GDM1 (cell line): ENCODE data around the gene ADAM17.
"Not testable (repeated sequence)": the region's sequence is repeated elsewhere in the genome, so short reads cannot be mapped to it uniquely, and the experiment has no call there.

ENCODE experiments used
- DNase-seq: peaks from one replicate; lab custom pipeline; 2025; lab: John Stamatoyannopoulos, UW

Gene ADAM17

DNA sequence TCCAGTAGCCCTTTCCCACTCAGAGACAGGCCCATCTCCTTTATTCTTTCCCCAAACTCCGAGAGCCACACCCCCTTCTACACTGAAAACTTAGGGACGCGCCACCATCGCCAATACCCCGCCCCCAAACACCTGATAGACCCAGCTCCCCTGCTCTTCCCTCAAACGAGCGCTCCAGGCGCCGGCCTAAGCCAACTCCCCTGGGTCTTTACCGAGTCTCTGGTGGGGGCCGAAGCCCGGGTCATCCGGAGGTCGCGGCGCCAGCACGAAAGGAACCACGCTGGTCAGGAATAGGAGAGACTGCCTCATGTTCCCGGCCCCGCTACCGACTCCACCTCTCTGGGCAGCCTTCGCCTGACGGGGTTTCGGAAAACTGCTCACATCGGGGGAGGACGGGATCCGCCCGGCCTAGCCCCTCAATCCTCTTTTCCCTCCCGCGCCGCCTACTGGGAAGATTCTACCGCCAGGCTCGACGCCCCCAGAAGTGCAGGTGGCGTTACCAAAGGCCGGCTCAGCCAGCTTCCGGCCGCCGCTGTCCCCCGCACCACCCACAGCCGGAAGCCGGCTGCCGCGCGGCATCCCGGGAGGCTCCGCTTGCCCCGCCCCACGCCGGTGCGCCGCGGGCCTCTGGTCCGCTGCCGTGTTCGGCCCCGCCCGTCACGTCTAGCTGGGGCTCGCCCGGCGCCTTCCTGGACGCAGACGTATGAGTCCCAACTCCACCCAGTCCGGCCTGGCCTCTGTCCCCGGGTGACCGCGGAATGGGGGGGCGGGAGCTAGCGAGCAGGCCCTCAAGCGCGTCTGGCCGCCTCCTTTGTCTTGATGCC, at the start of gene ADAM17:
ADAM17 (minus strand) TSS at position 534 of the 824 bp plus-strand sequence; CDS start at position 309, 225 bp downstream.
- DNase-seq: peak; percentile 94

DNA sequence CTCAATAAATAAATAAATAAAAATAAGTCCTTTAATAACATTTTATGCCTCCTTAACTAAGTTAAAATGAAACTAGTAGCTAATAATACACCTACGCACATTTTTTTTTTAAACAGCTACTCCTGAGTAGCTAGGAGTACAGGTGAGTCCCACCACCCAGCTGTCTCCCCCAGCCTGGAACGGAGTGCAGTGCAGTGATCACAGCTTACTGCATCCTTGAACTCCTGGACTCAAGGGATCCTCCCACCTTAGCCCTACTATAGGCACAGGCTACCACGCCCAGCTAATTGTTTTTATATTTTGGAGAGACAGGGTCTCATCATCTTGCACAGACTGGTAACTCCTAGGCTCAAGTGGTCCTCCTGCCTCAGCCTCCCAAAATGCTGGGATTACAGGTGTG, 46.8 kb upstream of the ADAM17 start:
- no peak for DNase-seq

DNA sequence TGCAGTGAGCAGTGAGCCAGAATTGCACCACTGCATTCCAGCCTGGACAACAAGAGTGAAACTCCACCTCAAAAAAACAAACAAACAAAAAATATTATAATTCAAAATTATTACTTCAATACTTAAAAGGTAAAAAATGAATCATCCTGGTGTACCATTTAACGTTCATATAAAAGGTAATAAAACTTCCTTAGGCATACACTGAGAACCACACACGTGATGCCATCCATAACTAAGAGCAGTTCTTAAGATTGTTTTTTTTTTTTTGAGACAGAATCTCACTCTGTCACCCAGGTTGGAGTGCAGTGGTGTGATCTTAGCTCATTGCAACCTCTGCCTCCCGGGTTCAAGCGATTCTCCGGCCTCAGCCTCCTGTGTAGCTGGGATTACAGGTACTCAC, 45.8 kb upstream of the ADAM17 start:
- no peak for DNase-seq

DNA sequence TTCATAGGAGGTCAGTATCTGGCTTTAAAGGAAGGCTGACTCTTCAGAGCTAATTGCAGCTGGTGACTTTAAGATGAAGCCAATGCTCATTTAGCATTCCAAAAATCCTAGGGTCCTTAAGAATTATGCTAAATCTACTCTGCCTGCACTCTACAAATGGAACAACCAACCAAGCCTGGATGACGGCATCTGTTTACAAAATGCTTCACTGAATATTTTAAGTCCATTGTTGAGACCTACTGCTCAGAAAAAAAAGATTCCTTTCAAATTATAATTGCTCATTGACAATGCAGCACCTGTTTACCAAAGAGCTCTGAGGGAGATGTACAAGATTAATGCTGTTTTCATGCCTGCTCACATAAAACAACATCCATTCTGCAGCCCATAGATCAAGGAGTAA, 43.8 kb upstream of the ADAM17 start:
- no peak for DNase-seq

DNA sequence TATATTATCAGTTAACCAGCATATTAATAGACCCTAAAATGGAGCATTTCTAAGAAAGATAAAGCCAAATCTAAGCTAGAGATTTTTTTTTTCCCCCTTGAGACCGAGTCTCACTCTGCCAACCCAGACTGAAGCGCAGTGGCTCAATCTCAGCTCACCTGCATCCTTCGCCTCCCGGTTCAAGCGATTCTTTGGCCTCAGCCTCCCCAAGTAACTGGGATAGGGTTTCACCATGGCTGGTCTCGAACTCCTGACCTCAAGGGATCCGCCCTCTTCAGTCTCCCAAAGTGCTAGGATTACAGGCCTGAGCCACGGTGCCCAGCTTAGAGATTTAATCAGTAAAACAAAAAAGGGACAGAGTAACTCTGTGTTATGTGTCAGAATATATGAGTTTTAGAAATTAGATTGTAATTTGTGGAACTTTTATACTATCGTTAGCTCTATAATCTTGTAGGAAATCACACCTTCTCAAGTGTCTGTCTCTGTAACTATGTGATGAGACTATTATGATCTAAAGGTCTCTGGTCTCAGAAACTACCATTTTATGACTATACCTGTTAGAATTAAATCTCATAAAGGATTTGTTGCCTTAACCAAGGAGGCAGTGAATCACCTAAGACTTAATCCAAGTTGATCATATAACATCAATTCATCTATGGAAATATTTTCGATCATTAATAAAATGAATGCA, 41.1 kb upstream of the ADAM17 start:
- DNase-seq: no peak

DNA sequence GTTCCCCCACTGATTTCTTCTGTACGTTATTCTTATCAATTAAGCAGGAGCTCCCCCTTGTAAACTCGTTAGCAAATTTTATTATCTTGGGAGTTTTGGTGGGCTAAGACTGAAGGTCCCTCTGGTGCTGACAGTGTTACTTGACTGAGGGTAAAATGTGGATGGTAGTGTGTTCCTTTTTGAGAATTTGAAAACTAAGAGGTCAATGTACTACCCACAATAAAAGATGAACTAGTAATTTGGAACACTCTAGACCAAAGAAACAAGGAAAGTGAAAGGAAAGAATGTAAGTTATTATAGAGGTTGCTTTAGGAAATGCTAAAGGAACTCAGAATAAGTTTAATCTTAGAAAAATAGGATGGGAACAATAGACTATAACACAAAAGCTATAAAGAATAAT, 40.1 kb upstream of the ADAM17 start:
- no peak for DNase-seq

DNA sequence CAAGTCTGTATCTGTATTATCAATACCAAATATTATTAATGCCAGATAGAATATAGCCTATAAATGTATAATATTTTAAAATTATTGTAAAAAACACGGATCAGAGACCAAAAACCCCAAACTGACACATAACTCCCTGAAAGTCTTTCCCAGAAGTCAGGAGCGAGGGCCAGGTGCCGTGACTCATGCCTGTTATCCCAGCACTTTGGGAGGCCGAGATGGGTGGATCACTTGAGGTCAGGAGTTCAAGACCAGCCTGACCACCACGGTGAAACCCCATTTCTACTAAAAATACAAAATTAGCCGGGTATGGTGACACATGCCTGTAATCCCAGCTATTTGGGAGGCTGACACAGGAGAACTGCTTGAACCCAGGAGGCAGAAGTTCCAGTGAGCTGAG, 39.6 kb upstream of the ADAM17 start:
- not testable (repeated sequence) for DNase-seq

DNA sequence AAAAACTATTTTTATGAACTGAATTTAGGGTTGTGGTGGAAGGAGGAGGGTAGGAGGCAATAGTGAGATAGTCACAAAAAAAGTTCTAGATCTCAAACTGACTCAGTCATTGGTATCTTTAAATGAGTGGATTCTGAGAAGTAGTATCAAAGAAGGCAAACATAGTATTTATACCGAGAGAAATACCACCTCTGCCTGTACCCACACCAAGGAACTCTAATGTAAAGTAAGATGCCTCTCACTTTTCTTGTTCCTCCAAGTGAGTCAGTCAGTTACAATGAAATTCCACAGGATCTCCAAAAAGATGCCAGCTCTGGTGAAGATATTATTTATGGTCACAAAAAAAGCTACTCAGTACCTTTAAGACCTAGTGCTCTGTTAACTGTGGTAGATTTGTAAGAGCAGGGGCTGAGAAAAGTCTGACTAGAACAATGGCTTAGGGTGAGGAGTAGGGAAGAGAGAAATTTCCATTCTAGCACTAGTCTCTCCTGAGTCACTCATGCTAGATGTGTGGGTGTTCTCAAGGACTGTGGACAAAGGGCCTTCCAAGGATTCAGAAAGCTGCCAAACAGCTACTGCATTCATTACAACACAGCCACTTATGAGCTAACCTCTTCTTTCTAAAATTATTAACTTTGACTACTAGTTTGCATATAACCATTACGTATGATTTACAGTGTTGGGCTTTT, 38.9 kb upstream of the ADAM17 start:
- no peak for DNase-seq

DNA sequence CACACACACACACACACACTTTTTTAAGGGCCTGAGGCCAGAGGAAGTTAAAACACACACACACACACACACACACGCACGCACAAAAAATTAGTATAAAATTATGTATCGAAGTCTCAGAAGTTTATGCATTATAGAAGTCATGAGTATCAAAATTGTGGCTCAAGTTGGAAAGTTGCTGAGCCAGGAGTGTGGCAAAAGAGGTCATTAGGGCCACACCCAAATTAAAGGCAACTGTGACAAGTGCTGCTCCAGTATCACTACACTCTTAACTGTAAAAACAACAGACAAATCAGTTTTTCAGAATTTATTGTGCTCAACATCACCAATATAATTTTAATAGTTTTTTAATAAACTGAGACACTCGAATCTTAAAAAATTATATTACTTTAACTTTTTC, 38.3 kb upstream of the ADAM17 start:
- DNase-seq: no peak

DNA sequence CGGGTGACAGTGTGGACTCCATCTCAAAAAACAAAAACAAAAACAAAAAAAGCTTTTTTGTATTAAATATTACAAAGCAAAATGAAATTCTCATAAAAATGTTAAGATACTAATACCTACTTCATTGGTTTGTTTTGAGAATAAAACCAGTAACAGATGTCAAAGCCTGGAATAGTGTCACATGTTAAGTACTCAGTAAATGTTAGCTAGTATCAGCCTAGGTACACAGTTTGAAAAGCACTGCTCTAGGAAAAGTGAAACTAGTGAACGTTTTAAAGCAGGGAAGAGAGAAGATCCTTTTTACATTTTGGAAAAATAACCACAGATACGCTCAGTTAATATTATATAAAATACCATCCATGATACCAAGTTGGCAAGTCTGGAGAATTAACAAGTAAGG, 37.1 kb upstream of the ADAM17 start:
- DNase-seq: no peak

DNA sequence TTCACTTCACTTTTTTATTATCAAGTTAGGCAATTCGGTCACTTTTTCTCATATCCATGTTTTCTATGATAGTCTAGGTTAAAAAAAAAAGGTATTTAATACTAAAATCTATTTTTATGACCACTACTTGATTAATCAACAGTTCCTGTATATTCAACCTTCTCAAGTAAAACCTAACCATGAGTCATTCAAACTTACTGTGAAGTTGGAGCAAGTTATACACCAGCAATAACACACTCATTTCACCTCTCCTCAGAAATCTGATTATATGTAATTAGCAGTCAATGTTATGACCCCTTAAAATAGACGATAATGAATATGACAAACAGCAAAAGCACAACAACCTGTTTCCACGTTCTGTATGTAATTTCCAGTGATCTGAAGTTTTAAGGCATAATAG, 35.0 kb upstream of the ADAM17 start:
- DNase-seq: no peak

DNA sequence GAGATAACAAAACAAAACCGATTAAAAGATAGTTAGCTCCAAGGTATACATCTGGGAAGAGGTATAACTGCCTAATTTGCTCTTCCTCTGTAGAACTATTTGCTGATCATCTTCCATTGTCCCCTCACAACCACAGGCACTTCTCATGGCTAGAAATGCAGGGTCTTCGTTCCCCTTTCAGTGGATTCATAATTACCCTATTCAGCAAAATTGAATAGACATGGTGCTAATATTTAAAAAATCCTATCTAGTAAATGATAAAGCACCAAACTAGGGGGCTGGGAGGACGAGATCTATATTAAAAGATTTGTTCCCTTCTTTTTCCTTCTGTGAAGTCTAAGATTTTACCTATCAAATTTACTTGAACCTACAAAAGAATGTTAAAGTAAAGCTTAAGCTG, 30.8 kb upstream of the ADAM17 start:
- no peak for DNase-seq

DNA sequence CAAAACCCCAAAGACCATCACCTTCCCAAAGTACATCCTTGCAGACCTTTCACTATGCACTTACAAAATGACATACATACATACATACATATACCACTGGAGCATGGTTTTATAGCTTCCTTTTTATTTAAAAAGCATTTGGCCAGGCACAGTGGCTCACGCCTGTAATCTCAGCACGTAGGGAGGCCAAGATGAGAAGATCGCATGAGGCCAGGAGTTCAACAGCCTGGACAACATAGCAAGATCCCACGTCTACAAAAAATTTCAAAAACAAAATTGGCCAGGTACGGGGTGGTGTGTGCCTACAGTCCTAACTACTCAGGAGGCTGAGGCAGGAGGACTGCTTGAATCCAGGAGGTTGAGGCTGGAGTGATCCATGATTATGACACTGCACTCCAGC, 29.9 kb upstream of the ADAM17 start:
- no peak for DNase-seq

DNA sequence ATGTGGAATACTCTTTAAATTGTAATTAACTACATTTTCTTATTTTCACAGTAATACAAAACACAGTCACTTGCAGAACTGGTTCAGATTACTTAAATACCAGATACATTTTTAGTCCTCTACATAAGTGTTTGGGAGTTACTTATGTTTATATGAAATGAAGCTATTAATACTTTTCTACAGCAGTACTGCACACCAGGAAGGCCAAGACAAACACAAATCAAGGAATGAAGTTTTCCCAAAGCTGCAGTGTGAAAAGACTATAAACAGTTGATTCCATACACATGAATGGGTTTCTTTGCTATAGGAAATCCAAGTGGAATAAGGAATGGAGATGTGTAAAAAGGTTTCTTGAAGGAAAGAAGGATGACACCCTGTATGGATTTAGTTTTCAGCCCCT, 29.3 kb upstream of the ADAM17 start:
- DNase-seq: not testable (repeated sequence)

DNA sequence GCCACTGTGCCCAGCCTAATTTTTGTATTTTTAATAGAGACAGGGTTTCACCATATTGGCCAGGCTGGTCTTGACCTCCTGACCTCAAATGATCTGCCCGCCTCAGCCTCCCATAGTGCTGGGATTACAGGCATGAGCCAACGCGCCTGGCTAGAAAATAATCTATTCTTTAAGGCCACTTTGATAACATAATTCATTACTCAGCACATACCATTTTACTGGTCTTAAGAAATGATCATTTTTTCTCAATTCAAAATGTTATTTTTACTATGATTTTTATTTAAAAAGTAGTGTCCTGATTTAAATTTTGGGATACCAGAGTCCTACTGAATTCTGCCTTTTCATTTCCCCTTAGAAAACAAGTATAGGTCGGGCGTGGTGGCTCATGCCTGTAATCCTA, 27.0 kb upstream of the ADAM17 start:
- DNase-seq: no peak

DNA sequence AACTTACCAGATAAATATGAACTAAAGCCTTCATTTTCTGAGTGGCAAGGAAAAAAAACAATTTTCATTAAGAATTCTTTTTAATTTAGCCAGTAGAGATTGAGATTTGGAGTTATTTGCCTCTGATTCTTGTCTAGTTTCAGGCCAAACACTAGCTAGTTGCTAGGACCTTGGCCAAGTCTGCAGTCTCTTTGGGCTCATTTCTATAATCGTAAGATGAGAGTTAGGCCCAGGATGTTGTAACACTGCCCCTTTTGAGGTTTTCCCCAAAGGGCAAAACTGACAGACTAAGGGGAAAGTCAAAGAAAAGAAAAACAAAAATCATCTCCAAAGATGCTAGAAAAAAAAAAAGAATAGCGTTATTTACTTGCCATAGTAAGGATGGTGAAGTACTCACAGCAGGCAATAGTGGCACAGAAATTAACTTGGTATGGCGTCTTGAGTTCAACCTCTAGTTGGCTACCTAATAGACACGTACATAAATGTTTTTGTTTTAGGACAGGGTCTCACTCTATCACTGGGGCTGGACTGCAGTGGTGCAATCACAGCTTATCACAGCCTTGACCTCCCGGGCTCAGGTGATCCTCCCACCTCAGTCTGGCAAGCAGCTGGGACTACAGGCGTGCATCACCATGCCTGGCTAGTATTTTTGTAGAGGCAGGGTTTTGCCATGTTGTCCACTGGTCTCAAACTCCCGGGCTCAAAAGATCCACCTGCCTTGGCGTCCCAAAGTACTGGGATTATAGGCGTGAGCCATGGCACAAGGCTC, 23.0 kb upstream of the ADAM17 start:
- DNase-seq: no peak

DNA sequence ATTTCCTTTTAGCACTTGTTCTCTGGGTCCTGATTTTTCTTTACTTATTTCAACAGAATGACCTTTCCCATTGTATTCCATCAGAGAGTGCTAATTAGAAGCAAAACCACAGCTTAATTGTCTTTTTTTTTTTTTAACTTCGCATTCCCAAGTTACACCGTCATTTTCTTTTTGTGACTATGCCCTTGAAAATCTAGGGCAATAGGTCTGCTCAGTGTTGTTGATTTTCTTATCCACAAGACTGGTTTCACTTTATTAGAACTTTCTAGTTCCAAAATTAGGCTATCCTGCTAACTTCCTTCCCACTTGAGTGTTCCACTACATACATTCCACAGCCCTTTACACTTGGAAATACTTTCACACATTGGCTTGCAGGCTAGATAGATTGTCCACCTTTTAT, 18.7 kb upstream of the ADAM17 start:
- DNase-seq: no peak

DNA sequence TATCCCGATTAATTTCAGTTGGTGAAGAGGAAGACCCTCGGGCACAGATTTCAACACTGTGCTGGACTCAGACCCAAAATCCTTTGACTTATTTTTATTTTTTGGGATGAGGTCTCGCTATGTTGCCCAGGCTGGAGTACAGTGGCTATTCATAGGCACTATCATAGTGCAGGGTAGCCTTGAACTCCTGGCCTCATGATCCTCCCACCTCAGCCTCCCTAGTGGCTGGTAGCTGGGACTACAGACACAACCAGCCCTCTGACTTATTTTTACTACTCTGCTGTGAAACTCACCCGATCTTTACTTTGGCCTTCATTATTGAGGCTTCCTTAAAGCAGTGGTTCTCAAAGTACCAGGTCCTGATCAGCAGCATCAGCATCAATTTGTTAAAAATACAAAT, 18.2 kb upstream of the ADAM17 start:
- DNase-seq: no peak

DNA sequence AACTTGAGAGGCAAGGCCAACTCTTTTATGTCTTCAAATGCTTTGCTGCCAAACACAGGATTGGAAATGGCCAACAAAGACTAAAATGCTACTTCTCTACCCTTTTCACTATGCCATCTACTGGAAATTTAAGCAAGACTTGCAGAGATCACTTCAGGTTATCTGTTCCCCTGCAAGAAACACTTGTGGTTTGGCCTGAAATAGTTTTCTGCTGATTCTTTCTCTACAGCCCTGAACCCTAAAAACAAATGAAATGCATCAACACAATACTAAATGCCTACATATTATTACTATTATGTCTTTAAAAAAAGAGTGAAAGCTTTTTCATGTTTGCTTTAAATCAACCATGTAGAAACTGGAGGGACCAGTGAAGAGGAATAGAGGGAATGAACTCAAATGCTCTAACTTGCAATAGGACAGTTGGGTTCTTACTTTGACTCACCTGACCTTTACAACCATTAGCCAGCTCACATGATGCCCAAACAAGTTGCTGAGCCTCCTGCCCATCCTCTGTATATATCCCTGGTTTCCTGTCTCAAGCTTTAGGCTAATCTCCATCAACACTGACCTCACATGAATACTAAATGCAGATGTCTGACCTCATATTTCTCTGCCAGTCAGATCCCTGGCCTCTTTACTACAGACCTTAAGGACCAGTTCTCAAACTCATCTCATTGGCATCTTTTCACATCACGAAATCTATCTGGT, 17.5 kb upstream of the ADAM17 start:
- DNase-seq: no peak

DNA sequence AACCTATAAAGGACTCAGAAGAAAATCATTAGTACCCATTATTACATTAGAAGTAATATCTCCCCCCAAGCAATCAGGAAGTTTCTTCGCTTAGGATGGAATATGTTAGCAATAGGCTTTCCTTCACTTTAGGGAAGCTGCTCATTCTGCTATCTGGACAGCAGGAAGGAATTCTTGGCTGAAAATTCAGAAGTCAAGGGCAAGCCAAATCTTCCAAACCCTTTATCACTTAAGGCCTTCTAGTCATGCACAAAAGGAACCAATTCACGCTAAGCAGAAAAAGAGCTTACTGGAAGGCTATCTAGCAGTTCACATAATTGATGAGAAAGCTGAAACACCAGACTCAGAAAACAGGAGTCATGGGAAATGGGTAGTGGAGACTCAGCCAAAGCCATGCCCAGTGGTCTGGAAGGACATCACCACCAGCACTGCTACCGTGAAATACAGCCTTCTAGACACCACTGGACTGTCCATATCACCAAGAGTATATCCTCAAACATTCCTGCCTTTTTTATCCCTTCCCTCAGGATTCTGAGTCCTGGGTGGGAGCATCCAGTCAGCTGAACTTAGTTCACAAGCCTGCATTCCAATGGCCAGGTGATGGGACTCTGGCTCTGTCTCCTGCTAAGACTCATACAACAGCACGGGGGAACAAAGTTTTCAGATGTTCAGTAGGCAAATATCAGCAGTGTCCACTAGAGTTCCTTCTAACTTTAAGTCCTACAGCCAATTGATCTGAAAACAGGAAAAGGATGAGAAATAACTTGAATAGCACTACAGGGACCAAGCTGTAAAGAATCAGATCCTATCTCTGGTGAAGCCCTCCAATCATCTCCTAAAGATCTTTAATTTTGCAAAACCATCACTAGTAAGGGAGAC, 14.8 kb upstream of the ADAM17 start:
- no peak for DNase-seq
